ENCODE measurements around the gene TMEM245.

Gene TMEM245

DNA sequence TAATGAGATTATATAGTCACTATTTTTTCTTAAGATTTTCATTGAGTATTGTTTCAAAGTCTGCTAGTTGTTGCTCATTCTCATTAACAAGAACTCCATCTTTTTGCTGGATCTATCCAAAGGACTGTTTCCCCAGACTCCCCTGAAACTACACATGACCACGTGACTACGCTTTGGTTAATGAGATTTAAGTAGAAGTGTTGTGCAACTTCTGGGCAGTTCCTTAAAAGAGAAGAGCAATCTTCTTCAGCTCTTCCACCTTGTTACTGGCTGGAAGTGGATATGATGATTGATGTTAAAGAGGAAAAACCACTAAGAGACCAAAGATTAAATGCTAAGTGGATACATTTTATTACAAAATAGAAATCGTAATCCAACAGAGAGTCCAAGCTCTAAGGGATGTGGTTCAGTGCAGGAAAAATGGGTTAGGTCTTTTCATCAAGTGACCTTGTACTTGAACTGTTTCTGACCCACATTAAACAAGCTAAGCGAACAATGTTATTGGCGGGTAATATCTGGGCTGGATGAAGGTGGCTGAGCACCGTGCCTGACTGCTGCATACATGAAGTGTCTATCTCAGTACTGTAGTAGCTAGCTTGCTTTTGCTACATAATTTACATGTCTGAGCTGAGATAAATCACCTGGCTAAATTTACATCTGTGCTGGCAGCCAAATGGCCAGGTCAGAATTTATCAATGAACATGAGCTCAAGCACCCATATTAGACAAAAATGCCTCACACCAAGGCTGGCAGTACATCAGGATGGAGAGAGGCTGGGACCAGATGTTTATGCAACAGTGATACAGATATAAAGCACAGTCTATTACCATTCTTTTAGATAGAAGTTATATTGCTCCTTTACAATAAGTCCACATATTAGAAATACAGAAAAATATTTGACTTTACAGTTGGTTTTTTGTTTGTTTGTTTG, 98.9 kb downstream of the TMEM245 start:
- DNase-seq = no peak

DNA sequence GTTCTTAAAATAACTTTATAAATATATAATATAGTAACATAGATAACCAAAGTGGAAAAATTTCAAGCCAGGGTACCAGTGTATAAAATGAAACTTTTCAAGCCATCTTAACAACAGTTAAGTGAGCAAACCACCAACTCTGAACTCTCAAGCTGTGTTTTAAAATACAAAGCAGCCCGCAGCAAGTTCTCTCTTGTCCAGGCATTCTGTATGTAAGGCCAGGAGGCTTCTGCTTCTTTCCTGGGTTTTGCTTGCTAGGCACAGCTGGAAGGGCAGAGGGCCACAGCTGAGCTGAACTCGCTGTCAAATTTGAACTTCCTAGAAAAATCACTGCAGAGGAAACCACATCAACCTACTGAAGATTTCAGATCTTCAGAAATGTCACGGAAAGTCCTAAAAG, 99.6 kb downstream of the TMEM245 start:
- no peak for DNase-seq

DNA sequence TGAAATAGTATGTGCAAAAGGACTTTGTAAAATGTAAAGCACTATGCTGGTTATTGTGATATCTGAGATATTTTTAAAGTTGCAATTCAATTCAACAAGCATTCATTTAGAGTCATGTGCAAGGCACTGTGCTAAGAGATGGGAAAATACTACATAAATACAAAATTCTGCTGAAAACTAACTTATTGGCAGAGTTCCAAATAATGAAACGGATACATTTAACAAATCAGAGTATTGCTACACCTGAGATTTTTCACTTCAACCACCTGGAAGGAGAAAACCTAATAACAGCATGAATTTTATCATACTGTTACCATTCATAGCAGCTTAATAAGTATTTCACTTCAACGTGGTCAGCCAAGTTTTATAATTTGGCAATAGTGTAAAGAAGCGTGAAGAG, 100.3 kb downstream of the TMEM245 start:
- DNase-seq = no peak

- DNase-seq = no peak
These were observed 102.3 kb downstream of the TMEM245 start for GRCh38 chr9:109017493-109017892.

- no peak for DNase-seq
These were observed 102.7 kb downstream of the TMEM245 start for GRCh38 chr9:109017061-109017460.

GRCh38 chr9:109016132-109016531, 103.6 kb downstream of the TMEM245 start:
- no peak for DNase-seq

- DNase-seq = no peak
These were observed 105.0 kb downstream of the TMEM245 start for GRCh38 chr9:109014608-109015280.

DNA sequence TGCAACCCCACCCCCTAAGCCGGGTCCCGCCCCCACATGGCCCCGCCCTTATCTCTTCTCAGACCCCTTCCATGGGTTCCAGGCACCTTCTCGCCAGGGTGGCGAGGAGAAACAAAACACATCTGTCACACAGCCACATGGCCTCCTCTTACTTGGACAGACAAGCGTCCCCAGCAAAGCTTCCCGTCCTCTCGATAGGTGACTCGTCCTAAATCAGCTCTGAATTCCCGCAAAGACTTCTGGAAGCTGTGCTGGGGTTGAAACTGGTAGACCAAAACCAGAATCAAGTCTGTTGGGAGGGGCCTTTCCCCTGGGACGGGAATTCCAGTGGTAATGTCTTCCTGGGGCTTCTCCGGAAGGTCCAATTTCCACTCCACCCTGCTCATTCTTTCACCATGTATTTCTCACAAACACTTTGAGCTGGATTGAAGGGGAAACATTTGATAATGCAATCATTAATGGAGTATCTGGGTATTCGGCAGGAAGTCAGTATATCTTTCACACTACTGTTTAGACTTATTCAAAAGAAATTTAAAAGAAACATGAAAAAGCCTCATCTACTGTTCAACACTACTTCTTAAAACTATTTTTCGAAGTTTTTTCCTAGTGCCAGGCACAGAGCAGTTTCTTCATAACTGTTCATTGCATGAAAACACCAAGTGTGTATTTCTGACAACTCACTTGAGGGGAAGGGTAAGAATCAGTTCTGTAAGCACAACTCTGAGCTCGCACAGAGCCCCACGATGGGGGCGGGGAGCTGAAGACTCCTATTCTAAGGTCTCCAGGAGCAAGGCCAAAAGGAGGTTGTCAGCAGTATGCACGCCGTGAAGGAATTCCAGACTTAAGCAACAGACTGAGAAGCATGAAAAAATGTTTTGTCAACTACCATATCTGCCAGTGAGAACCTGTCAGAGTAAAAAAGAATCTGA, 105.8 kb downstream of the TMEM245 start:
- DNase-seq = no peak

DNA sequence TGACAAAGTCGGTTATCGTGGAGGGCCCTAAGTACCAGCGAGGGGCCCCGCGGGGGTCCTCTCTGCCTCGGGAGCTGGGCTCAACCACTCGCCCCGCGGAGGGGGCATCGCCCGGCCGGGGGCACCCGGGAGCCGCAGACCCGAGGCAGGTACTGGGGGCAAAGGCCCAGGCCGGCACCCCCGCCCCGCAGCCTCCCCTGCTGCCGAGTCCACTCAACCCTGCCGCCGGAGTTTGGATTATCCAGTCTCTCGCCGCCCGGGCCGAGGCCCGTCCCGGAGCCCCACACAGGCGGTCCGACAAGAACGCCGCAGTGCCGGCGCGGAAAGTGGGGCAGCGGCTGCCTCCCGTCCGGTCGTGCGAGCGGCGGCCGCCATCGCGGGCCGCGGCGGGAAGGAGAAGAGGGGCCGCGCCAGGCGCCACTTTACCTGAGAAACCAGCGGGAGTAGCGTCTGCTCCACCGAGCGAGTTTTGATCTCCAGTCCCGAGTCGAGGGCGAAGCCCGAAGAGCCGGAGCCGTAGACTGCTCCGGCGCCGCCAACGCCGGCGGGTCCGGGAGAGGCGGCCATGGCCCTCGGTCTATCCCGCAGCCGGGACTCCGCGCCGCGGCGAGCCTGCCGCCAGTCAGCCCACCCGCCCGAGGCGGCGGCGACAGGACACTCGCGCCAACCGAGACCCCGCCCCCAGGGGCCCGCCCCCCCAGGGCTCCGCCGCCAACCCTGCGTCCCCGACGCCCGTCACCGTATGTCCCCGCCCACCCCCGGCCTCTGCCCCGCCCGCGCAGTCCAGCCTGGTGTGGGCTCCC, 106.7 kb downstream of the TMEM245 start, which contains the start of gene CTNNAL1:
Gene CTNNAL1 (minus strand): TSS at position 624 of the 803 bp plus-strand sequence. CDS start 57 bp downstream, at position 567.
- peak; percentile 71 for DNase-seq

DNA sequence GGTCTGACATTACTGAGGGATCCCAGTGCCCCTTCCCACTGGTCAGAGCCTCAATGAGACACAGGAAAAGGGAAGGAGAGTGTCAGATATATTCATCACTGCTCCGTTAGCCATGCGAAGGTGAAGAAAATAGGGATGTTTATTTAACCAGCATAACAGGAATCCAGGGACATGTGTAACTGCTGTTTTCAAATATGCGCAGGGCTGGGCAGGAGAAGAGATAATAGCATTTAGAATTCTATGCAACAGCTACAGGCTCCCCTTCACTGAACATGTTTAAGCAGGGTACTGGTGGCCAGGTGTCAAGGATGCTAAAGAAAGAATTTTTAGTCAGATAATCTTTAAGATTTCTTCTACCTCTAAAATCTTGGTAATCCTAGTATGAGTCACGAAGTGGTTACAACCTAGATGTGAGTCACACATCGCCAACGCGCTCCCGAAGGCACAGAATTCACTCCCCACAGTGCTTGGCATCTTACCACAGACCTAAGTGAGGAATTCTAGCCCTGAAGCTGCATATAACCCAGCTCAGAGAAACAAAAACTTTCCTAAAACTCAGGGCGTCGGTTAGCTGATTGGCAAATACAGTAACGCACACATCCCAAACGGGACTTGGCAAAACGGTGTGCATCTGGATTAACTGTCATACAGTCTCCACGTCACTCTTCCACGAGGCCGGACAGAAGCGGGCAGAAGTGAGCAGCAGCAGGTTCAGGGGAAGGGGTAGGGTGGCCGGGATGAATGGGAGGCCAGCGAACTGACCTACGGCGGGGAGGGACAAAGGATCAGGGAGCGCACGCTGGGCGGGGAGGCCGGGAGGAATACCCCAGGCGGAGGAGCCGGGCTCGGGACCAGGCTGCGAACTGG, 107.5 kb downstream of the TMEM245 start:
- DNase-seq = peak; percentile 29

DNA sequence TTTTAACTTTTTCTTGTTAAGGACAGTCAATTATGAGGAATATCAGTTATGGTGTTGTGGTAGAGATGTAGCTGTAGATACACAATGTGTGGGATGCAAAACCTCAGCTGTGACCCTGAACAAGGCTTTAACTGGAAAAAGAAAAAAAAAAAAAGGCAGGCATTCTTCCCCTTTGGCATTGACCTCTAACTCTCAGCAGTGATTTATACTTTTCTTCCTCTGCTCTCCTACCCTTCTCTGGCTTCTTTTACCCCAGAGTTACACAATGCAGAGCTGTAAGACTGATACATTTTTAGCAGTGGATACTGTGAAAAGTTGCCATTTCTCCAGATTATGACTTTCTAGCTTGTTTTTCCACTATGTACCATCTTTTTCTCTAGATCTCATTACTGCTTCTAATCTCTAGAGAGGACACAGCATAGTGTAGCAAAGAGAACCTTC, 108.5 kb downstream of the TMEM245 start:
- DNase-seq = no peak

DNA sequence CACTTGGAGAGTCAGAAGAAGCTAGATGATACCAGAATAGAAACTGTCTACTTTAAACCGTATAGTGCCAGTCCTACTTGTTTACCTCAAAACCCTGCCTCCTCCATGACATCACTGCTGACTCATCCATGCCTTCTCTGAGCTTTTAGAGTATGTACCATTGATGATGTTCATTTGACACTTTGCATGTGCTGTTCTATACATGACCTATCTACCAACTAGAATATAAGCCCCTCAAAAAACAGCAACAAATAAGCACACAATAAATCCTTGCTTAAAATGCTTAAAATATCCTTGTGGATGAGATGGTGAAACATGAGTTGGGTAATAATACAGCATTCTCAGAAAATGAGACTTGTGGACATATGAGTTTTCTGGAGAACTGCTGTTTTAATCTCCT, 109.0 kb downstream of the TMEM245 start:
- peak; percentile 47 for DNase-seq

- no peak for DNase-seq
These were observed 114.1 kb downstream of the TMEM245 start for GRCh38 chr9:109005678-109006077.

DNA sequence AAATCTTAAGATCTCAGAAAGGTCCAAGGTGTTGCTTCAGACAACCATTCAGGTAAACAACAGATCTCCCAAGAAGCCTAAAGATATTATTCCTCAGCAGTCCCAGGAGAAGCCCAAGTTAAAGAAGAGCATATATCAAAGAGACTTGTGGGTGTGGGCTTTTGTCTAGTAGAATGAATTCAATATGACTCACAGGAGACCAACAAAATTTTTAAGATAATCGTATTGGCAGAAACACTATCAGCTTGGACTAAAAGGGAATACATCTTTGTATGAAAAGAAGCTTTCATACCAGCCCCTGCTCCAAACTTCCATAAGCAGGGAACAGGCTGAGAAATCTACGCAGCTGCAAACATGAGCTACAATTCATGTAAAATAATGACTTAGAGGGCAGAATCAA, 116.6 kb downstream of the TMEM245 start:
- no peak for DNase-seq

DNA sequence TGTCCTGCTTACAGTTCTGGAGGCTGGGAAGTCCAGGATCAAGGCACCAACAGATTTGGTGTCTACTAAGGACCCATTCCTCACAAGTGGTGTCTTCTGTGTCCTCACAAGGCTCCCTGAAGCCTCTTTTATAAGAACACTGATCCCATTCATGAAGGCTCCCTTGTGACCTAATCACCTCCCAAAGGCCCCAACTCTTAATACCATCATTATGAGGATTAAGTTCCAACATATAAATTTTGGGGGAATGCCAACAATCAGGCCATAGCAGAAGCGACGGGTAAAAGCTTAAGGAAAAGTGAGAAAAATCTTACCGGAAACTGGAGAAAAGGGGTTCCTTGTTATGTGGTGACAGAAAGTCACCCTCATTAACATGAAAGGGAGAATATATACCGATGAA, 117.6 kb downstream of the TMEM245 start:
- no peak for DNase-seq

DNA sequence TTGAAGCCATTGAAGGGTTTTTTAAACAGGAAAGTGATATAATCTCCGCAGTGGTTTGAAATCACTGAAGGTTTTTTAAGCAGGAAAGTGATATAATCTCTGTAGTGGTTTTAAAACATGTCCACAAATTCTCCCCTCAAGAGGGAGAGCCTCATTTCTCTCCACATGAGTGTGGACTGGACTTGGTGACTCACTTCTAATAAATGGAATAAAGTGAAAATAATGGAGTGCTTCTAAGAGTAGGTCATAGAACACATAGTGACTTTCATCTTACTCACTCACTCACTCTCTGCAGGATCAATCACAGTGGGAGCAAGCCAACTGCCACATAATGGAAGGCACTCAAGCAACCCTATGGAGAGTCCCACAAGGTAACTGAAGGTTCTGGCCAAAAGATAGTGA, 118.5 kb downstream of the TMEM245 start:
- no peak for DNase-seq

- no peak for DNase-seq
These were observed 122.6 kb downstream of the TMEM245 start for GRCh38 chr9:108997112-108997511.

DNA sequence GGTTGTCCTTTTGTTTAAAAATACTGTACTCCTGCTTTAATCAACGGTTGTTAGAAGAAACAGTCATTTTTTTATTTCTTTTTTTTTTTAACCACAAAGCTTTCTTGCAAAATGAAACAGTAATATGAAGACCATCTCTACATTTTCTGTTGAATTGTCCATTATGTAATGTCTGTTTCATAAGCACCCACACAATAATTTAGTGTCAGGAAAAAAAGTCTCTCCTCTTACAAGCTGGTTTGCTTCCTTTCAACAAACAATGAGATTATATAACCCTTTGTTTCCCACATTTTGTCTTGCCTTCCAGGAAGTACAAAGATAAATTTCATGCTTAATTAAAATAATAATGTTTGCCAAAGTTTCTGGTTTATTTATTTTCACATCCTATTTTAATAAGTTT, 123.1 kb downstream of the TMEM245 start:
- DNase-seq = no peak

DNA sequence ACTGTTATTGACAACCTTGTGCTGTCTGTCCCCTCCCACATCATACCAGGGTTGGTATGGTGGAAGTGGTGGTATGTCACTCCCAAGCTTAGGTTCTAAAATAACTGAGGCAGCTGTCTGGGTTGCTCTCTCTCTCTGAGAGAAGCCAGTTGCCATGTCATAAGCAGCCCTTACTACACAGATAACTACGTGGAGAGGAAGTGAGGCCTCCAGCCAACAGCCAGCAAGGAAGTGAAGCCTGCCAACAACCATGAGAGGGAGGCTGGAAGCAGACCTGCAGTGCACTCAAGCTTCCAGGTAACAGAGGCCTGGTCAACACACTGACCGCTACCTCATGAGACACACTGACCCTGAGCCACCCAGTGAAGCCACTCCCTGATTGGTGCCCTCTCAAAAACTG, 125.1 kb downstream of the TMEM245 start:
- no peak for DNase-seq

- no peak for DNase-seq
These were observed 128.3 kb downstream of the TMEM245 start for GRCh38 chr9:108991479-108991878.

GRCh38 chr9:108983885-108984284, 135.9 kb downstream of the TMEM245 start:
- no peak for DNase-seq

Measured in activated CD4-positive, alpha-beta T cell treated with anti-CD3 and anti-CD28 coated beads for 1 hour (primary cell).